ENCODE data around the gene DENND10.
"Not testable (repeated sequence)": the region's sequence is repeated elsewhere in the genome, so short reads cannot be mapped to it uniquely, and the experiment has no call there.

Gene DENND10

DNA sequence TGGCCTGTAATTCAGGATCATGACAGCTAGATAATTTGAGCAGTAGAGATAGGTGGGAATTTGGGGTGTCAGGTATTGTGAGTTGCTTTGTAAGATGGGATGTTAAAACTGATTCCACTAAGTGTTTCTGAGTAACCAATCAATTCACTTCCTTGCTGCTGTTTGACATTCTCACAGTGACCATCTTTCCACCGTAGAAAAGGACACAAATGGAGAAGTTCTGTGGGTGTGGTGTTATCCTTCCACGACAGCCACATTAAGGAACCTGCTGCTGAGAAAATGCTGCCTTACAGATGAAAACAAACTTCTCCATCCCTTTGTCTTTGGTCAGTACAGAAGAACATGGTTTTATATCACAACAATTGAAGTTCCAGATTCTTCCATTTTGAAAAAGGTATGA, 3.9 kb downstream of the DENND10 start:
- H3K4me1 ChIP-seq (ENCODE audit: low read depth, poor library complexity, severe bottlenecking) = peaks cover 17% of the 10 kb centered on the region
- not testable (repeated sequence) for H3K9ac ChIP-seq; H4K20me1 ChIP-seq (ENCODE audit: insufficient read depth); H3K27ac ChIP-seq; H3K4me2 ChIP-seq; H3K4me3 ChIP-seq (IDR thresholded peaks at IDR 0.05; ENCODE audit: insufficient read depth, low read depth, low read length); H3K36me3 ChIP-seq (ENCODE audit: insufficient read depth); H2AFZ ChIP-seq (ENCODE audit: low read depth); H3K27me3 ChIP-seq (ENCODE audit: insufficient read depth, low read depth)
- H3K79me2 ChIP-seq (ENCODE audit: insufficient read depth, low read depth) = peaks cover 24% of the 10 kb centered on the region

DNA sequence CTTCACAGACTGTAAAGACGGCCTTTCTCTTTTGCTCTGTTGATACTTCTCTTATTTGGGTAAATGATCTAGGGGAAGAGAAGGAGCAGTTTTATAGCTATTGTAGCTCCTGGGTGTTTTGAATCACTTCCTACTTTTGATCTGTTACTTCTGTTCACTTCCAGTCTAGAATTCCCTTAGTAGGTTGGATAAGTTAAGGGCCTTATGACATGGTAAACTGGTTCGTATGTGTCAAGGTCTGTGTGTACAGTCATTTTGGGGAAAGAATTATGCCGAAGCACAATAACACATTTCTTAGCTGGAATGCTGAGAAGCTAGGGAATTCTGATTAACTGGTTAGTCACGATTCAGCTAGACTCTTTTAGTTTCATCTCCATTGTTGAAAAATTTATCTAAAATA, 8.1 kb downstream of the DENND10 start:
- TF ChIP-seq, protein P1, sequence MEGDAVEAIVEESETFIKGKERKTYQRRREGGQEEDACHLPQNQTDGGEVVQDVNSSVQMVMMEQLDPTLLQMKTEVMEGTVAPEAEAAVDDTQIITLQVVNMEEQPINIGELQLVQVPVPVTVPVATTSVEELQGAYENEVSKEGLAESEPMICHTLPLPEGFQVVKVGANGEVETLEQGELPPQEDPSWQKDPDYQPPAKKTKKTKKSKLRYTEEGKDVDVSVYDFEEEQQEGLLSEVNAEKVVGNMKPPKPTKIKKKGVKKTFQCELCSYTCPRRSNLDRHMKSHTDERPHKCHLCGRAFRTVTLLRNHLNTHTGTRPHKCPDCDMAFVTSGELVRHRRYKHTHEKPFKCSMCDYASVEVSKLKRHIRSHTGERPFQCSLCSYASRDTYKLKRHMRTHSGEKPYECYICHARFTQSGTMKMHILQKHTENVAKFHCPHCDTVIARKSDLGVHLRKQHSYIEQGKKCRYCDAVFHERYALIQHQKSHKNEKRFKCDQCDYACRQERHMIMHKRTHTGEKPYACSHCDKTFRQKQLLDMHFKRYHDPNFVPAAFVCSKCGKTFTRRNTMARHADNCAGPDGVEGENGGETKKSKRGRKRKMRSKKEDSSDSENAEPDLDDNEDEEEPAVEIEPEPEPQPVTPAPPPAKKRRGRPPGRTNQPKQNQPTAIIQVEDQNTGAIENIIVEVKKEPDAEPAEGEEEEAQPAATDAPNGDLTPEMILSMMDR (conservative IDR thresholded peaks at IDR 0.05; ENCODE audit: low read depth, low read length) = no peak
- H3K27ac ChIP-seq = no peak overlapping the region
- H2AFZ ChIP-seq (ENCODE audit: low read depth) = no peak overlapping the region
- H3K4me1 ChIP-seq (ENCODE audit: low read depth, poor library complexity, severe bottlenecking) = peaks cover 35% of the 10 kb centered on the region
- no peak overlapping the region for H3K4me2 ChIP-seq
- no peak overlapping the region for H3K4me3 ChIP-seq (IDR thresholded peaks at IDR 0.05; ENCODE audit: insufficient read depth, low read depth, low read length)
- no peak overlapping the region for H3K9ac ChIP-seq
- no peaks in the 10 kb centered on the region for H4K20me1 ChIP-seq (ENCODE audit: insufficient read depth)
- H3K36me3 ChIP-seq (ENCODE audit: insufficient read depth) = peaks cover 2% of the 10 kb centered on the region; the same call in 1 of the 2 replicates
- H3K79me2 ChIP-seq (ENCODE audit: insufficient read depth, low read depth) = no peaks in the 10 kb centered on the region
- no peaks in the 10 kb centered on the region for H3K27me3 ChIP-seq (ENCODE audit: insufficient read depth, low read depth)

DNA sequence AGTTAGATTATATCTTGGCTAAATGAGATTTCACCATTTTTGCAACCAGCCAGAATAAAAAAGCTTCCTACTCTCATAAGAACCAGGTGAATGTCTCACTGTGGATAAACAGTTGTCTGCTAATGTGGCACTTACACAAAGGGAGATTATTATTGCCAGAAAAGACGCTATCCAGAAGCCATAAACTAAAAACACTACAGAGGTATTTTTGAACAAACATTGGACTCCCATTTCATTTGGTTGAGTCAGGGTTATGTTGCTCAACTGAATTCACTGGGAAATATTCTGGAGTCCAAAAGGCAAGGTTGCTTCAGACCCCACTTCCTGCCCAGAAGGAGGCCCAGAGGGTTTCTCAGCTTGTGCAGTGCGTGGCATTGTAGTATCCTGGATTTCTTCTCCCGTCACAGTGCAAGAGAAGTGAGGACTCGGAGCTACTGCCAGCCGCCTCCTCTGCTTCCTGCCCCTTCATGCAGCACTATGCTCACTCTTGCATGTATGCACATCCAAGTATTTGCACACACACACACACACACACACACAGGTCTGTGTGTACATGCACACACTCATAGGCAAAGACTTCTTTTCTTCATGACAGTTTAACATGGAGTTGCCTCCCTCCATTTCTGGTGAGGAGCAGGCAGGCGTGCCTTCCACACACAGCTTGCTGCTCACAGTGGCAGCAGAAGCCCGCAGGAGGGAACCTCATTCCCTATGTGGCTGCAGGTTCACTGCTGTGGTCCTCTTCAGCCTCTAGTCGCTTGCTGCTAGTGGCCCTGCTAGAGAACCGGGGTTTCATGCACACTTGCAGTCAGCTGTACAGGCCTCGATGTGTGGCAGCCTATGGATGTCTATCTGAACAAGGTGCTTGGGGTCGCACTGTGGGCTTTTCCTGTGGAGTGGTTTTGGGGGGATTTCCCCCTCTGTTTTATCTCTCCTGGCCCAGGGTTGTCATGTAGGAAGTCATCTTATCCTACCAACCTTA, 10.1 kb downstream of the DENND10 start:
- peaks cover 55% of the 10 kb centered on the region for H3K4me1 ChIP-seq (ENCODE audit: low read depth, poor library complexity, severe bottlenecking)
- no peak overlapping the region for H3K4me2 ChIP-seq

DNA sequence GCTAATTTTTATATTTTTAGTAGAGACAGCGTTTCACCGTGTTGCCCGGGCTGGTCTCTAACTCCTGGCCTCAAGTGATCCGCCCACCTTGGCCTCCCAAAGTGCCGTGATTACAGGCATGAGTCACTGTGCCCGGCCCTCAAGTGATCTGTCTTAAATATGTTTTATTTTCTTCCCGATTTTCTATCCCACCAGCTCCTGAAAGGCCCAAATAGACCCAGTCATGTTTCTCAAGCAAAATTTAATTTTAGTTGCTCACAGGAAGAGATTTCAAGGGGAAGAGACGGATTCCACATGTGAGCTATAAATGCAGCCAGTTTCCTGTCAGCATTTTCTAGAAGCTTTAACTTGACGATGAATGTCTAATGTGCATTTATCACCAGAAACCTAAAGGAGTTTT, 12.0 kb downstream of the DENND10 start:
- H3K27me3 ChIP-seq (ENCODE audit: insufficient read depth, low read depth) = no peaks in the 10 kb centered on the region
- no peak overlapping the region for H2AFZ ChIP-seq (ENCODE audit: low read depth)
- H3K27ac ChIP-seq = no peak overlapping the region
- no peak overlapping the region for H3K9ac ChIP-seq
- TF ChIP-seq, protein P1 (conservative IDR thresholded peaks at IDR 0.05; ENCODE audit: low read depth, low read length) = no peak
- H3K4me3 ChIP-seq (IDR thresholded peaks at IDR 0.05; ENCODE audit: insufficient read depth, low read depth, low read length) = no peak overlapping the region
- peaks cover 73% of the 10 kb centered on the region for H3K4me1 ChIP-seq (ENCODE audit: low read depth, poor library complexity, severe bottlenecking)
- no peaks in the 10 kb centered on the region for H4K20me1 ChIP-seq (ENCODE audit: insufficient read depth)
- no peak overlapping the region for H3K4me2 ChIP-seq
- H3K36me3 ChIP-seq (ENCODE audit: insufficient read depth) = no peaks in the 10 kb centered on the region
- H3K79me2 ChIP-seq (ENCODE audit: insufficient read depth, low read depth) = no peaks in the 10 kb centered on the region

More for the DNA sequence above, 10.1 kb downstream of the DENND10 start:
- Histone ChIP-seq H3K9ac (no peak overlapping the region), H3K27me3 (ENCODE audit: insufficient read depth, low read depth) (no peaks in the 10 kb centered on the region), H2AFZ (ENCODE audit: low read depth) (no peak overlapping the region), H3K4me3 (IDR thresholded peaks at IDR 0.05; ENCODE audit: insufficient read depth, low read depth, low read length) (no peak overlapping the region), H4K20me1 (ENCODE audit: insufficient read depth) (no peaks in the 10 kb centered on the region), H3K79me2 (ENCODE audit: insufficient read depth, low read depth) (no peaks in the 10 kb centered on the region), H3K27ac (no peak overlapping the region; the same call in 1 of the 2 replicates), H3K36me3 (ENCODE audit: insufficient read depth) (no peaks in the 10 kb centered on the region)
- TF ChIP-seq, protein P1 (conservative IDR thresholded peaks at IDR 0.05; ENCODE audit: low read depth, low read length) = no peak
